ENCODE measurements around the gene TAPT1.

DNA sequence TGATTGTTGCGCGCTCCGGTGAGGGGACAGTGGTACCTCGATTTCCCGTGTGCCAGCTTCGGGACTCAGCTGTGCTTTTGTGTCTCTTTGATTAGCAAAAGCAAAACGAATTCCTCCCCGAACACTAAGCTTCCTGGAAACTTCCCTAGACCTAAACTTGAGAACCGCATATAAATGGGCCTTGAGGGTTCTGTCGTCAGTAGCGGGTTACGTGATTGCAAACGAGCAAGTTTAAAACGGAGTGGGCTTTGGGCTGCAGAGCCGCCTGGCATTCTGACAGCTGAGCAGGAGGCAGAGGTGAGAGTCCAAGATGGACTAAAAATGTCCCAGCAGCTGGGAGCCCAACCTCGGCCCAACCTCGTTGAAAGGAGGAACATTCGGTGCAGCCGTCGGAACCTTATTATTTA is 1.2 kb upstream of the TAPT1 start:
- TF ChIP-seq EHMT2 (IDR thresholded peaks at IDR 0.05; ENCODE audit: low read depth) (no peak), RAD21 (conservative IDR thresholded peaks at IDR 0.05 in 1 of 2, IDR thresholded peaks at IDR 0.05 in 1 of 2) (no peak), EP300 (IDR thresholded peaks at IDR 0.05) (no peak), POLR2AphosphoS2 (conservative IDR thresholded peaks at IDR 0.05; ENCODE audit: low read length) (no peak), MAZ (IDR thresholded peaks at IDR 0.05; ENCODE audit: borderline replicate concordance, low read depth, low read length) (no peak), POLR2A (IDR thresholded peaks at IDR 0.05; ENCODE audit: low read length) (peak; percentile 14; the same call in 1 of the 2 replicates)
- TF ChIP-seq, protein P1, sequence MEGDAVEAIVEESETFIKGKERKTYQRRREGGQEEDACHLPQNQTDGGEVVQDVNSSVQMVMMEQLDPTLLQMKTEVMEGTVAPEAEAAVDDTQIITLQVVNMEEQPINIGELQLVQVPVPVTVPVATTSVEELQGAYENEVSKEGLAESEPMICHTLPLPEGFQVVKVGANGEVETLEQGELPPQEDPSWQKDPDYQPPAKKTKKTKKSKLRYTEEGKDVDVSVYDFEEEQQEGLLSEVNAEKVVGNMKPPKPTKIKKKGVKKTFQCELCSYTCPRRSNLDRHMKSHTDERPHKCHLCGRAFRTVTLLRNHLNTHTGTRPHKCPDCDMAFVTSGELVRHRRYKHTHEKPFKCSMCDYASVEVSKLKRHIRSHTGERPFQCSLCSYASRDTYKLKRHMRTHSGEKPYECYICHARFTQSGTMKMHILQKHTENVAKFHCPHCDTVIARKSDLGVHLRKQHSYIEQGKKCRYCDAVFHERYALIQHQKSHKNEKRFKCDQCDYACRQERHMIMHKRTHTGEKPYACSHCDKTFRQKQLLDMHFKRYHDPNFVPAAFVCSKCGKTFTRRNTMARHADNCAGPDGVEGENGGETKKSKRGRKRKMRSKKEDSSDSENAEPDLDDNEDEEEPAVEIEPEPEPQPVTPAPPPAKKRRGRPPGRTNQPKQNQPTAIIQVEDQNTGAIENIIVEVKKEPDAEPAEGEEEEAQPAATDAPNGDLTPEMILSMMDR (IDR thresholded peaks at IDR 0.05): no peak

Data from A549 (cell line).